ENCODE results near the gene STPG3. TPM values are rescaled to one million over a fixed set of nuclear protein-coding genes. Genes with fewer than 3 reads are reported as not detected.

The STPG3 gene
- total and polyA plus RNA-seq, 9 of the 15 experiments (the other 6 are each of a cell fraction or from before 2014, with no cell fraction given), result not detected

DNA sequence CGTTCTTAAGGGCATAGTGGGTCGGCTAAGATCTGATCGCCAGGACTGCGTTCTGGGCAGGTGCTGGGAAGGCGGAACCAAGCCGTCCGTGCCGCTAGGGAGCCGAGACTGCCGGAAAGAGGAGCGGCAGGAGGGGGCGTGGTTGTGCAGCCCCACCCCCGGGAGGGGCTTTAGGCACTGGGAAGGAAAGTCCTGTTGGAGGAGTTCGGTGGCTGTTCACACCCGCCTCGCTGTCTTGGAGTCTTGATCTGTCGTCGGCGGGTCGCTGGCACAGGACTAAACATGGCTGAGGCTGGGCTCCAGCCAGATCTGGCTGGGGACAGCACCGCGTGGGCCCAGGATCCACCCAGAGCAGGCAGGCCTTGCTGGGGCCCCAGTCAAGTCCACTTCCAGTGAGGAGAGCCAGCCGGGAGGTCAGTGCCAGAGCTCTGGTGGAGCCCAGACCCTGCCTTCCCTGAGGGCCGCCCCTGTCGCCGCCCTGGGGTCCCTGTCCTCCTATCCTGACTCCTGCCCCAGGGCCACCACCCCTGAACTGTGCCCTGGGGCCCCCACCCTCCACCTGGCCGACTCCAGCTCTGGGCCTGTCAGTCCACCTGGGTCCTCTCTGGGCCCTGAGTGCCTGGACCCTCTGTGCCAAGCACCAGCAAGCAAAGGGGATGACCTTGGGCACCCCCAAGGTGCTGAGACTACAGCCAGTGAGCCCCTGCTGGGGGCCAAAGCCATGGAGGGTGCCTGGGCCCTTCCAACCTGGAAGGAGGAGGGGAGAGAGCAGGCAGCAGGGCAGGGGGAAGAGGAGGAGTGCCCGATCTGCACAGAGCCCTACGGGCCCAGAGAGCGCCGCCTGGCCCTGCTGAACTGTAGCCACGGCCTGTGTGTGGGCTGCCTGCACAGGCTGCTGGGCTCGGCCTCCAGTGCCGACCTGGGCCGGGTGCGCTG, 33.5 kb upstream of the STPG3 start (continued):
- TF ChIP-seq, protein P1, sequence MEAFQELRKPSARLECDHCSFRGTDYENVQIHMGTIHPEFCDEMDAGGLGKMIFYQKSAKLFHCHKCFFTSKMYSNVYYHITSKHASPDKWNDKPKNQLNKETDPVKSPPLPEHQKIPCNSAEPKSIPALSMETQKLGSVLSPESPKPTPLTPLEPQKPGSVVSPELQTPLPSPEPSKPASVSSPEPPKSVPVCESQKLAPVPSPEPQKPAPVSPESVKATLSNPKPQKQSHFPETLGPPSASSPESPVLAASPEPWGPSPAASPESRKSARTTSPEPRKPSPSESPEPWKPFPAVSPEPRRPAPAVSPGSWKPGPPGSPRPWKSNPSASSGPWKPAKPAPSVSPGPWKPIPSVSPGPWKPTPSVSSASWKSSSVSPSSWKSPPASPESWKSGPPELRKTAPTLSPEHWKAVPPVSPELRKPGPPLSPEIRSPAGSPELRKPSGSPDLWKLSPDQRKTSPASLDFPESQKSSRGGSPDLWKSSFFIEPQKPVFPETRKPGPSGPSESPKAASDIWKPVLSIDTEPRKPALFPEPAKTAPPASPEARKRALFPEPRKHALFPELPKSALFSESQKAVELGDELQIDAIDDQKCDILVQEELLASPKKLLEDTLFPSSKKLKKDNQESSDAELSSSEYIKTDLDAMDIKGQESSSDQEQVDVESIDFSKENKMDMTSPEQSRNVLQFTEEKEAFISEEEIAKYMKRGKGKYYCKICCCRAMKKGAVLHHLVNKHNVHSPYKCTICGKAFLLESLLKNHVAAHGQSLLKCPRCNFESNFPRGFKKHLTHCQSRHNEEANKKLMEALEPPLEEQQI (IDR thresholded peaks at IDR 0.05), result no peak
- no peak for TF ChIP-seq SP2 (IDR thresholded peaks at IDR 0.05; ENCODE audit: extremely low read depth, low read depth, low read length, poor library complexity, severe bottlenecking)
- TF ChIP-seq HSF4 (CRISPR knock-in tag; IDR thresholded peaks at IDR 0.05; ENCODE audit: borderline replicate concordance), result no peak
- TF ChIP-seq, protein P2, sequence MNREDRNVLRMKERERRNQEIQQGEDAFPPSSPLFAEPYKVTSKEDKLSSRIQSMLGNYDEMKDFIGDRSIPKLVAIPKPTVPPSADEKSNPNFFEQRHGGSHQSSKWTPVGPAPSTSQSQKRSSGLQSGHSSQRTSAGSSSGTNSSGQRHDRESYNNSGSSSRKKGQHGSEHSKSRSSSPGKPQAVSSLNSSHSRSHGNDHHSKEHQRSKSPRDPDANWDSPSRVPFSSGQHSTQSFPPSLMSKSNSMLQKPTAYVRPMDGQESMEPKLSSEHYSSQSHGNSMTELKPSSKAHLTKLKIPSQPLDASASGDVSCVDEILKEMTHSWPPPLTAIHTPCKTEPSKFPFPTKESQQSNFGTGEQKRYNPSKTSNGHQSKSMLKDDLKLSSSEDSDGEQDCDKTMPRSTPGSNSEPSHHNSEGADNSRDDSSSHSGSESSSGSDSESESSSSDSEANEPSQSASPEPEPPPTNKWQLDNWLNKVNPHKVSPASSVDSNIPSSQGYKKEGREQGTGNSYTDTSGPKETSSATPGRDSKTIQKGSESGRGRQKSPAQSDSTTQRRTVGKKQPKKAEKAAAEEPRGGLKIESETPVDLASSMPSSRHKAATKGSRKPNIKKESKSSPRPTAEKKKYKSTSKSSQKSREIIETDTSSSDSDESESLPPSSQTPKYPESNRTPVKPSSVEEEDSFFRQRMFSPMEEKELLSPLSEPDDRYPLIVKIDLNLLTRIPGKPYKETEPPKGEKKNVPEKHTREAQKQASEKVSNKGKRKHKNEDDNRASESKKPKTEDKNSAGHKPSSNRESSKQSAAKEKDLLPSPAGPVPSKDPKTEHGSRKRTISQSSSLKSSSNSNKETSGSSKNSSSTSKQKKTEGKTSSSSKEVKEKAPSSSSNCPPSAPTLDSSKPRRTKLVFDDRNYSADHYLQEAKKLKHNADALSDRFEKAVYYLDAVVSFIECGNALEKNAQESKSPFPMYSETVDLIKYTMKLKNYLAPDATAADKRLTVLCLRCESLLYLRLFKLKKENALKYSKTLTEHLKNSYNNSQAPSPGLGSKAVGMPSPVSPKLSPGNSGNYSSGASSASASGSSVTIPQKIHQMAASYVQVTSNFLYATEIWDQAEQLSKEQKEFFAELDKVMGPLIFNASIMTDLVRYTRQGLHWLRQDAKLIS (CRISPR knock-in tag; IDR thresholded peaks at IDR 0.05), result no peak
- TF ChIP-seq ZNF589 (CRISPR knock-in tag; IDR thresholded peaks at IDR 0.05; ENCODE audit: low read depth), result no peak
- no peak for TF ChIP-seq CBFA2T3 (IDR thresholded peaks at IDR 0.05)
- TF ChIP-seq NUFIP1 (IDR thresholded peaks at IDR 0.05; ENCODE audit: partially characterized antibody), result no peak
- no peak for TF ChIP-seq STAG1 (CRISPR knock-in tag; IDR thresholded peaks at IDR 0.05; ENCODE audit: borderline replicate concordance)
- no peak for TF ChIP-seq FOXJ2 (tag; IDR thresholded peaks at IDR 0.05)
- TF ChIP-seq, protein P3, sequence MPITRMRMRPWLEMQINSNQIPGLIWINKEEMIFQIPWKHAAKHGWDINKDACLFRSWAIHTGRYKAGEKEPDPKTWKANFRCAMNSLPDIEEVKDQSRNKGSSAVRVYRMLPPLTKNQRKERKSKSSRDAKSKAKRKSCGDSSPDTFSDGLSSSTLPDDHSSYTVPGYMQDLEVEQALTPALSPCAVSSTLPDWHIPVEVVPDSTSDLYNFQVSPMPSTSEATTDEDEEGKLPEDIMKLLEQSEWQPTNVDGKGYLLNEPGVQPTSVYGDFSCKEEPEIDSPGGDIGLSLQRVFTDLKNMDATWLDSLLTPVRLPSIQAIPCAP (CRISPR knock-in tag; IDR thresholded peaks at IDR 0.05; ENCODE audit: borderline replicate concordance), result no peak
- TF ChIP-seq, protein P4, sequence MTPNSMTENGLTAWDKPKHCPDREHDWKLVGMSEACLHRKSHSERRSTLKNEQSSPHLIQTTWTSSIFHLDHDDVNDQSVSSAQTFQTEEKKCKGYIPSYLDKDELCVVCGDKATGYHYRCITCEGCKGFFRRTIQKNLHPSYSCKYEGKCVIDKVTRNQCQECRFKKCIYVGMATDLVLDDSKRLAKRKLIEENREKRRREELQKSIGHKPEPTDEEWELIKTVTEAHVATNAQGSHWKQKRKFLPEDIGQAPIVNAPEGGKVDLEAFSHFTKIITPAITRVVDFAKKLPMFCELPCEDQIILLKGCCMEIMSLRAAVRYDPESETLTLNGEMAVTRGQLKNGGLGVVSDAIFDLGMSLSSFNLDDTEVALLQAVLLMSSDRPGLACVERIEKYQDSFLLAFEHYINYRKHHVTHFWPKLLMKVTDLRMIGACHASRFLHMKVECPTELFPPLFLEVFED (CRISPR knock-in tag; conservative IDR thresholded peaks at IDR 0.05), result no peak
- TF ChIP-seq, protein P5, sequence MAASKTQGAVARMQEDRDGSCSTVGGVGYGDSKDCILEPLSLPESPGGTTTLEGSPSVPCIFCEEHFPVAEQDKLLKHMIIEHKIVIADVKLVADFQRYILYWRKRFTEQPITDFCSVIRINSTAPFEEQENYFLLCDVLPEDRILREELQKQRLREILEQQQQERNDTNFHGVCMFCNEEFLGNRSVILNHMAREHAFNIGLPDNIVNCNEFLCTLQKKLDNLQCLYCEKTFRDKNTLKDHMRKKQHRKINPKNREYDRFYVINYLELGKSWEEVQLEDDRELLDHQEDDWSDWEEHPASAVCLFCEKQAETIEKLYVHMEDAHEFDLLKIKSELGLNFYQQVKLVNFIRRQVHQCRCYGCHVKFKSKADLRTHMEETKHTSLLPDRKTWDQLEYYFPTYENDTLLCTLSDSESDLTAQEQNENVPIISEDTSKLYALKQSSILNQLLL (CRISPR knock-in tag; IDR thresholded peaks at IDR 0.05; ENCODE audit: borderline replicate concordance), result no peak
- TF ChIP-seq SMAD4 (CRISPR knock-in tag; conservative IDR thresholded peaks at IDR 0.05), result no peak
- TF ChIP-seq HCFC1 (IDR thresholded peaks at IDR 0.05; ENCODE audit: low read depth, low read length), result 0 out of 2 replicates have a peak, but pooled peaks have one; percentile 23
- no peak for TF ChIP-seq ZNF41 (CRISPR knock-in tag; conservative IDR thresholded peaks at IDR 0.05)
- TF ChIP-seq, protein P6, sequence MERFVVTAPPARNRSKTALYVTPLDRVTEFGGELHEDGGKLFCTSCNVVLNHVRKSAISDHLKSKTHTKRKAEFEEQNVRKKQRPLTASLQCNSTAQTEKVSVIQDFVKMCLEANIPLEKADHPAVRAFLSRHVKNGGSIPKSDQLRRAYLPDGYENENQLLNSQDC (CRISPR knock-in tag; IDR thresholded peaks at IDR 0.05), result no peak
